HG02759 (cell line): ENCODE measurements around the gene APELA.
"Not testable (repeated sequence)": the region's sequence is repeated elsewhere in the genome, so short reads cannot be mapped to it uniquely, and the experiment has no call there.

Source experiments
- ATAC-seq: cut with Tn5 transposase; IDR thresholded peaks from one replicate; pipeline ENCODE4 v1.9.1; 2021; ENCODE audit warnings: mild to moderate bottlenecking, moderate library complexity; ENCODE audit not compliant: unreplicated experiment

The APELA gene

GRCh38 chr4:164924670-164925238 lies 47.8 kb downstream of the APELA start:
- ATAC-seq, result peak; percentile 58

GRCh38 chr4:164926301-164926700 lies 49.3 kb downstream of the APELA start:
- ATAC-seq, result no peak

GRCh38 chr4:164927101-164927500 lies 50.1 kb downstream of the APELA start:
- not testable (repeated sequence) for ATAC-seq

- ATAC-seq, result no peak
Measured at GRCh38 chr4:164930647-164931046, 53.7 kb downstream of the APELA start.

- no peak for ATAC-seq
Measured at GRCh38 chr4:164931551-164932324, 54.8 kb downstream of the APELA start.

- no peak for ATAC-seq
Measured at GRCh38 chr4:164933244-164933643, 56.3 kb downstream of the APELA start.

GRCh38 chr4:164935363-164935762 lies 58.4 kb downstream of the APELA start:
- ATAC-seq, result peak; percentile 55

GRCh38 chr4:164935865-164936606 lies 59.1 kb downstream of the APELA start:
- ATAC-seq, result peak; percentile 67

- peak; percentile 43 for ATAC-seq
Measured at GRCh38 chr4:164937576-164938270, 60.7 kb downstream of the APELA start.

- no peak for ATAC-seq
Measured at GRCh38 chr4:164943192-164943591, 66.2 kb downstream of the APELA start.

GRCh38 chr4:164945146-164945545 lies 68.2 kb downstream of the APELA start:
- no peak for ATAC-seq

- ATAC-seq, result no peak
Measured at GRCh38 chr4:164946810-164947209, 69.8 kb downstream of the APELA start.
